Neural progenitor cell (in vitro differentiated cells): ENCODE measurements around the gene RYR1. TPM values are rescaled to one million over a fixed set of nuclear protein-coding genes. Genes with fewer than 3 reads are reported as not detected.

Source experiments
- DNase-seq: peaks from one replicate; pipeline ENCODE4 v3.0.0-alpha.2; 2016; ENCODE audit warnings: low spot score
- H2AFZ ChIP-seq: fragments of 200-600 bp; sonication (generic); replicated peaks from 2 replicates; pipeline ENCODE4 v1.6.1; 2016; ENCODE audit warnings: antibody characterized with exemption
- H3F3A ChIP-seq: fragments of 200-600 bp; sonication (generic); 2 replicates; pipeline ENCODE4 v1.6.1; 2016; ENCODE audit warnings: antibody characterized with exemption, low read depth
- H3K27ac ChIP-seq: fragments of 200-600 bp; sonication (generic); 2 replicates; pipeline ENCODE4 v1.5.1; 2016; ENCODE audit warnings: mild to moderate bottlenecking
- H3K27me3 ChIP-seq: fragments of 200-600 bp; sonication (generic); 2 replicates; pipeline ENCODE4 v1.6.1; 2016; ENCODE audit warnings: mild to moderate bottlenecking, moderate library complexity
- H3K36me3 ChIP-seq: fragments of 200-600 bp; sonication (generic); 2 replicates; pipeline ENCODE4 v1.5.1; 2016
- H3K4me1 ChIP-seq: fragments of 200-600 bp; sonication (generic); 2 replicates; pipeline ENCODE4 v1.6.1; 2016; ENCODE audit warnings: mixed run types
- H3K4me2 ChIP-seq: fragments of 200-600 bp; sonication (generic); 2 replicates; pipeline ENCODE4 v1.6.1; 2016
- H3K4me3 ChIP-seq: fragments of 200-600 bp; sonication (generic); 2 replicates; pipeline ENCODE4 v1.5.1; 2016
- H3K79me2 ChIP-seq: fragments of 200-600 bp; sonication (generic); 2 replicates; pipeline ENCODE4 v1.6.1; 2016; ENCODE audit warnings: low read depth
- H3K9ac ChIP-seq: fragments of 200-600 bp; sonication (generic); 2 replicates; pipeline ENCODE4 v1.6.1; 2016
- H3K9me3 ChIP-seq: fragments of 200-600 bp; sonication (generic); 2 replicates; pipeline ENCODE4 v1.5.1; 2016; ENCODE audit warnings: low read depth
- H4K20me1 ChIP-seq: fragments of 200-600 bp; sonication (generic); 2 replicates; pipeline ENCODE4 v1.6.1; 2016; ENCODE audit warnings: low read depth
- H3K27ac Mint-ChIP-seq: 3 replicates; pipeline ENCODE4 v1.8.0; 2021; ENCODE audit warnings: mixed read lengths
- H3K27me3 Mint-ChIP-seq: 2 replicates; pipeline ENCODE4 v1.8.0; 2022; ENCODE audit warnings: low read depth, mild to moderate bottlenecking, inconsistent platforms, moderate library complexity, mixed read lengths; ENCODE audit not compliant: insufficient read depth
- H3K36me3 Mint-ChIP-seq: 3 replicates; pipeline ENCODE4 v1.8.0; 2021; ENCODE audit warnings: mixed read lengths
- H3K4me1 Mint-ChIP-seq: 3 replicates; pipeline ENCODE4 v1.8.0; 2021; ENCODE audit warnings: mixed read lengths
- H3K4me3 Mint-ChIP-seq: 3 replicates; pipeline ENCODE4 v1.8.0; 2021; ENCODE audit warnings: mild to moderate bottlenecking, moderate library complexity, mixed read lengths
- H3K9me3 Mint-ChIP-seq: 3 replicates; pipeline ENCODE4 v1.8.0; 2020; ENCODE audit warnings: mixed read lengths
- EZH2 ChIP-seq: fragments of 200-600 bp; sonication (generic); IDR thresholded peaks from 2 replicates; pipeline ENCODE4 v1.6.1; 2017; ENCODE audit warnings: antibody characterized with exemption, mild to moderate bottlenecking, moderate library complexity
- EZH2phosphoT487 ChIP-seq: fragments of 200-600 bp; sonication (generic); IDR thresholded peaks from 2 replicates; pipeline ENCODE4 v1.6.1; 2017; ENCODE audit warnings: antibody characterized with exemption
- total RNA-seq: library from RNA; depleted of rRNA; stranded (reverse); fragments of >200 nt; gene quantifications from 2 replicates; pipeline ENCODE4 v1.2.3, GENCODE V29; 2015; ENCODE audit warnings: low replicate concordance
- TF ChIP-seq, protein P1 (sequence below): fragments of 200-600 bp; sonication (generic); IDR thresholded peaks from 2 replicates; pipeline ENCODE4 v1.5.1; 2017; ENCODE audit warnings: antibody characterized with exemption, mild to moderate bottlenecking

Gene RYR1
- total RNA-seq, 1 donor from 2014 or later = 0.60 TPM

DNA sequence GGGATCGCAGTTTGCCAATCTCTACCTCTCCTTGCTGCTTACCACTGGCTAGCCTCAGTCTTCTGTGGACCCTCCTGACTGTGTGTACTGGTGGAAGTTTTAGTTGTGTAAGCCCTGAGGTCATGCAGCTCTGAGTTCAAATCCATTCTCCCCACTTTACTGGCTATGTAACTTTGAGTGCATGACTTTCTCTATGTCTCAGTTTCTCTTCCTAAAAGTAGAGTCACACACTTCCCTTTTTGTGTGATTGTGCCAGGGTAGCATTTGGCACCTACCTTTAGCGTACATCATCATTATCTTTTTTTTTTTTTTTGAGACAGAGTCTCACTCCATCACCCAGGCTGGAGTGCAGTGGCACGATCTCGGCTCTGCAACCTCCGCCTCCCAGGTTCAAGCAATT is 113.9 kb downstream of the RYR1 start:
- H3K4me3 Mint-ChIP-seq = no peak overlapping the region
- no peak overlapping the region for H3K27ac Mint-ChIP-seq
- Histone ChIP-seq H3K27ac (no peak overlapping the region), H3K9me3 (no peaks in the 10 kb centered on the region), H3F3A (peaks cover 9% of the 10 kb centered on the region), H3K27me3 (no peaks in the 10 kb centered on the region), H3K4me3 (no peak overlapping the region), H3K9ac (no peak overlapping the region), H2AFZ (no peak overlapping the region), H3K4me2 (no peak overlapping the region), H3K79me2 (no peaks in the 10 kb centered on the region), H3K4me1 (no peaks in the 10 kb centered on the region), H4K20me1 (no peaks in the 10 kb centered on the region), H3K36me3 (no peaks in the 10 kb centered on the region)
- H3K36me3 Mint-ChIP-seq = no peaks in the 10 kb centered on the region
- H3K27me3 Mint-ChIP-seq = peaks cover 4% of the 10 kb centered on the region
- H3K4me1 Mint-ChIP-seq = no peaks in the 10 kb centered on the region
- TF ChIP-seq EZH2 = no peak
- TF ChIP-seq EZH2phosphoT487 = no peak
- TF ChIP-seq, protein P1, sequence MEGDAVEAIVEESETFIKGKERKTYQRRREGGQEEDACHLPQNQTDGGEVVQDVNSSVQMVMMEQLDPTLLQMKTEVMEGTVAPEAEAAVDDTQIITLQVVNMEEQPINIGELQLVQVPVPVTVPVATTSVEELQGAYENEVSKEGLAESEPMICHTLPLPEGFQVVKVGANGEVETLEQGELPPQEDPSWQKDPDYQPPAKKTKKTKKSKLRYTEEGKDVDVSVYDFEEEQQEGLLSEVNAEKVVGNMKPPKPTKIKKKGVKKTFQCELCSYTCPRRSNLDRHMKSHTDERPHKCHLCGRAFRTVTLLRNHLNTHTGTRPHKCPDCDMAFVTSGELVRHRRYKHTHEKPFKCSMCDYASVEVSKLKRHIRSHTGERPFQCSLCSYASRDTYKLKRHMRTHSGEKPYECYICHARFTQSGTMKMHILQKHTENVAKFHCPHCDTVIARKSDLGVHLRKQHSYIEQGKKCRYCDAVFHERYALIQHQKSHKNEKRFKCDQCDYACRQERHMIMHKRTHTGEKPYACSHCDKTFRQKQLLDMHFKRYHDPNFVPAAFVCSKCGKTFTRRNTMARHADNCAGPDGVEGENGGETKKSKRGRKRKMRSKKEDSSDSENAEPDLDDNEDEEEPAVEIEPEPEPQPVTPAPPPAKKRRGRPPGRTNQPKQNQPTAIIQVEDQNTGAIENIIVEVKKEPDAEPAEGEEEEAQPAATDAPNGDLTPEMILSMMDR = no peak
- no peaks in the 10 kb centered on the region for H3K9me3 Mint-ChIP-seq
- DNase-seq = no peak

DNA sequence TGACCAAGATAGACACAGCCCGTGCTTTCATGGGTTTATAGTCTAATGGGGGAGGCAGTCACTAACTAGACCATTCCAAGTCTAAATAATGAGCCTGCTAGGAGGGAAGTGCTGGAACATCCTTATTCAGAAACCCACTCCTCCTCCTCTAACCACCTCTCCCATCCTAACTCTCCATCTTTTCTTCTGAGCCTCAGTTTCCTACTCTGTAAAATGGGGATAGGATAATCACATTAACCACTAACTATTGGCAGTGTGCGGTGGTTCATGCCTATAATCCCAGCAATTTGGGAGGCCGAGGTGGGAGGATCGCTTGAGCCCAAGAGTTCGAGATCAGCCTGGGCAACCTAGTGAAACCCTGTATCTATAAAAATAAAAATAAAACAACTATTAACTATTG is 115.6 kb downstream of the RYR1 start:
- Histone ChIP-seq H3K4me2 (no peak overlapping the region), H3K4me3 (no peak overlapping the region), H3K9me3 (no peaks in the 10 kb centered on the region), H3F3A (peaks cover 9% of the 10 kb centered on the region), H3K9ac (no peak overlapping the region), H3K4me1 (no peaks in the 10 kb centered on the region), H3K27me3 (no peaks in the 10 kb centered on the region), H2AFZ (no peak overlapping the region), H4K20me1 (no peaks in the 10 kb centered on the region), H3K27ac (no peak overlapping the region), H3K36me3 (no peaks in the 10 kb centered on the region), H3K79me2 (no peaks in the 10 kb centered on the region)
- no peaks in the 10 kb centered on the region for H3K9me3 Mint-ChIP-seq
- H3K27me3 Mint-ChIP-seq = peaks cover 4% of the 10 kb centered on the region
- H3K36me3 Mint-ChIP-seq = no peaks in the 10 kb centered on the region
- TF ChIP-seq, protein P1 = no peak
- TF ChIP-seq EZH2 (no peak), EZH2phosphoT487 (no peak)
- H3K4me3 Mint-ChIP-seq = no peak overlapping the region
- H3K27ac Mint-ChIP-seq = no peak overlapping the region
- H3K4me1 Mint-ChIP-seq = no peaks in the 10 kb centered on the region
- no peak for DNase-seq

DNA sequence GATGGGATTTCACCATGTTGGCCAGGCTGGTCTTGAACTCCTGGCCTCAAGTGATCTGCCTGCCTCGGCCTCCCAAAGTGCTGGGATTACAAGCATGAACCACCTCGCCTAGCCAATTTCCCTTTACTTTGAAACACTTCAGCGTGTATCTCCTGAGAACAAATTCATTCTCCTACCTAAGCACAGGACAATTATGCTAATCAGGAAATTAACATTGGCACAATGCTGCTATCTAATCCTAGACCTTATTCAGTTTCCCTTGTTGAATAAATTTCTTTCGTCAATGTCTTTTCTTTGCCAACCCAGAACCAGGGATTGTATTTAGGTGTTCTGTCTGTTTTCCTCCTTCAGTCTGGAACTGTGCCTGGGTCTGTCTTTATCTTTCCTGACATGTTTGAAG is 116.5 kb downstream of the RYR1 start:
- Histone ChIP-seq H4K20me1 (no peaks in the 10 kb centered on the region), H3K36me3 (no peaks in the 10 kb centered on the region), H2AFZ (no peak overlapping the region), H3F3A (peaks cover under 1% of the 10 kb centered on the region), H3K4me1 (no peaks in the 10 kb centered on the region), H3K9me3 (no peaks in the 10 kb centered on the region), H3K9ac (no peak overlapping the region), H3K27me3 (no peaks in the 10 kb centered on the region), H3K4me2 (no peak overlapping the region), H3K4me3 (no peak overlapping the region), H3K27ac (no peak overlapping the region), H3K79me2 (no peaks in the 10 kb centered on the region)
- Mint-ChIP-seq H3K27ac (no peak overlapping the region), H3K9me3 (no peaks in the 10 kb centered on the region), H3K36me3 (no peaks in the 10 kb centered on the region), H3K27me3 (peaks cover 4% of the 10 kb centered on the region), H3K4me3 (no peak overlapping the region), H3K4me1 (no peaks in the 10 kb centered on the region)
- DNase-seq = no peak
- TF ChIP-seq EZH2phosphoT487 (no peak), EZH2 (no peak)
- TF ChIP-seq, protein P1 = no peak

DNA sequence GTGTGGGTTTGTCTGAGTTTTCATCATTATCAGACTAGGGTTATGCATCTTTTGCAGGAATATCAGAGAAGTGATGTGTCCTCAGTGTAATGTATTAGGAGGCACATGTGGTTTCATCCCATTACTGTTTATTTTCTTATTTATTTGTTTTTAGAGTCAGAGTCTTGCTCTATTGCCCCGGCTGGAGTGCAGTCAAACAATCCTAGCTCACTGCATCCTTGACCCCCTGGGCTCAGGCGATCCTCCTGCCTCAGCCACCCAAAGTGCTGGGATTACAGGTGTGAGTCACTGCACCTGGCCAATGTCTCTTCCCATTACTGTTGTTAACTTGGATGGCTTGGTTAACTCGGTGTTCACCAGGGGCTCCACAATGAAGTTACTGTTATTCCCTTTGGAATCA is 116.9 kb downstream of the RYR1 start:
- H3K4me1 Mint-ChIP-seq = no peaks in the 10 kb centered on the region
- peaks cover 4% of the 10 kb centered on the region for H3K27me3 Mint-ChIP-seq
- no peaks in the 10 kb centered on the region for H3K9me3 ChIP-seq
- no peaks in the 10 kb centered on the region for H3K79me2 ChIP-seq
- no peak for DNase-seq
- no peaks in the 10 kb centered on the region for H4K20me1 ChIP-seq
- H3K4me1 ChIP-seq = no peaks in the 10 kb centered on the region
- no peaks in the 10 kb centered on the region for H3K36me3 ChIP-seq
- H3K4me2 ChIP-seq = no peak overlapping the region
- no peaks in the 10 kb centered on the region for H3F3A ChIP-seq
- TF ChIP-seq, protein P1 = no peak
- TF ChIP-seq EZH2 = no peak
- TF ChIP-seq EZH2phosphoT487 = no peak
- H2AFZ ChIP-seq = no peak overlapping the region
- H3K27me3 ChIP-seq = no peaks in the 10 kb centered on the region
- no peak overlapping the region for H3K4me3 Mint-ChIP-seq
- no peaks in the 10 kb centered on the region for H3K36me3 Mint-ChIP-seq
- no peak overlapping the region for H3K27ac Mint-ChIP-seq
- no peak overlapping the region for H3K9ac ChIP-seq
- no peak overlapping the region for H3K27ac ChIP-seq
- H3K4me3 ChIP-seq = no peak overlapping the region
- H3K9me3 Mint-ChIP-seq = no peaks in the 10 kb centered on the region
